ENCODE data around the gene CLPTM1. TPM values are rescaled to one million over a fixed set of nuclear protein-coding genes. Genes with fewer than 3 reads are reported as not detected.
A peak's percentile ranks its signal among the peaks of the same experiment; 100 is the strongest.

Gene CLPTM1
- total and polyA plus RNA-seq, 2 donors (not counting 3 experiments of a cell fraction or from before 2014, with no cell fraction given), result 108 to 176 TPM

DNA sequence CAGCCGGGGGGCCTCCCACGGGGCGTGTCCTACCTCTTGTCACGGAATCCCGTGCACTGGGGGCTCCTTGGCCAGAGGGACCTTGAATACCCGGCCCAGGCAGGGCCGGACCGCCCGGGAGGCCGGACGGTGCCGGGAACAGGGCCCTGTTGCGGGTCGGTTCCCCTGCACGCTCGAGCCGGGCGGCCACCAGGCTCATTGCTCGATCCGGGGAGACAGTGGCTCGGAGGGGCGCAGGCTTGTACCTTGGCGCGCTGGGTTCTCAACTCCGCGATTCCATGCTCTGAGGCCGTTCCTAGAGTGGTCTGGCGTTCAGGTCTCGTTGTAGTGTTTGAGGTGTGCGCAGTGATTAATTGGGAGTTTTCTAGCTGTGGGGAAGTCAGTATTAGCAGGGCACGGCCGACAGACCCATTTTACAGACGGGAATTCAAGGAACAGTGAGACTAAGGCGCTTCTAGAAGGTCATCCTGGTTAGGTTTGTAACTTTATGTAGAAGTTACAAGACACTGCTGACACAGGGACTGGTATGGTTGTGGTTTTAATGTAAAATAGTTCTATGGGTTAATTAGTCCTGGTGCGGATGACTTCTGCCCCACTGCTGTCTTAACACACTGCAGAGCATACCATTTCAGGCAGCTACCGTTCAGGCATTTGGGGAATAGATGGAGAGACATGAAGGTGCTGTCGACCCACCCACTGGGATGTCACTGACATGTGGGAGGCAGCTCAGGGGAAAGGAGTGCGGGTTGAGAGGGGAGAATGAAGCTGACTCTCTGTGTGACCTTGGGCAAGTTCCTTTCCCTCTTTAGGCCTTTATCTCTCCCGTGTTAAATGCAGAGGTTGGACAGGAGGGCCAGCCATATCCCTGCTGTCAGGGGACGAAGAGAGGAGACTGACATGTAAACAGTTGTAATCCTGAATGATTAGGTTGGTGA, 592 bp downstream of the CLPTM1 start:
- Histone ChIP-seq H3K9me1 (replicated peaks; ENCODE audit: control insufficient read depth, extremely low read depth, insufficient read depth, low read length) (no peaks in the 10 kb centered on the region), H3K27ac (ENCODE audit: insufficient read depth, low read depth, low read length) (peak overlapping the region; percentile 56), H4K20me1 (replicated peaks; ENCODE audit: control insufficient read depth, extremely low read depth, insufficient read depth, low read length) (no peaks in the 10 kb centered on the region), H3K4me2 (ENCODE audit: insufficient read depth, low read length) (peak overlapping the region; percentile 89), H2AFZ (ENCODE audit: low read depth, low read length) (peak overlapping the region; percentile 45), H3K9me3 (replicated peaks; ENCODE audit: control insufficient read depth, insufficient read depth, low read length) (no peaks in the 10 kb centered on the region), H3K36me3 (ENCODE audit: control insufficient read depth in 2 of 2, extremely low read depth in 1 of 2, insufficient read depth in 2 of 2, low read length in 2 of 2) (peaks cover 1 to 2% of the 10 kb centered on the region in 2 experiments), H3K4me3 (replicated peaks in 1 of 3; ENCODE audit: insufficient read depth in 1 of 3, low read depth in 1 of 3, low read length in 3 of 3) (peak overlapping the region; percentile 87 to 90 (median 88)), H3K79me2 (ENCODE audit: control insufficient read depth, insufficient read depth, low read length) (peaks cover 54% of the 10 kb centered on the region), H3K4me1 (ENCODE audit: control insufficient read depth, extremely low read depth, insufficient read depth, low read length) (peaks cover 15% of the 10 kb centered on the region), H3K27me3 (ENCODE audit: control insufficient read depth in 2 of 2, insufficient read depth in 2 of 2, low read length in 2 of 2) (no peaks in the 10 kb centered on the region), H3K9ac (replicated peaks; ENCODE audit: extremely low read depth, insufficient read depth, low read length) (peak overlapping the region; percentile 89)
- BruUV-seq (replicated peaks), result TSS peak; percentile 36
- TF ChIP-seq POLR2A (IDR thresholded peaks at IDR 0.05; ENCODE audit: low read depth, low read length) (peak; percentile 82), POLR2AphosphoS5 (IDR thresholded peaks at IDR 0.05; ENCODE audit: insufficient read depth, low read depth, low read length) (no peak), FOS (IDR thresholded peaks at IDR 0.05; ENCODE audit: borderline replicate concordance, insufficient read depth, low read length) (no peak)
- CTCF ChIA-PET, result interaction anchor here (0.9 to 1.7 kb wide), 4 partner anchors 9 to 52 kb away, joined by 3 to 5 read pairs (median 4); no protein-coding TSS in a partner anchor
- POLR2A ChIA-PET, result interaction anchor here (1.3 kb wide), 1 partner anchor 83 kb away, joined by 3 read pairs; no protein-coding TSS in a partner anchor
- DNase-seq (ENCODE audit: low read depth, low spot score) (peak; percentile 7), FAIRE-seq (no peak)
- intact Hi-C loops (cut with micrococcal nuclease) (loop anchor here (1.0 to 10.0 kb wide), 4 partner anchors 29 to 151 kb away; partner anchors contain the start of gene BCAM), dilution Hi-C loops (cut with MboI; ENCODE audit: extremely low pct_ligation_motif_present, low sequenced_read_pairs) (no loop called here)

DNA sequence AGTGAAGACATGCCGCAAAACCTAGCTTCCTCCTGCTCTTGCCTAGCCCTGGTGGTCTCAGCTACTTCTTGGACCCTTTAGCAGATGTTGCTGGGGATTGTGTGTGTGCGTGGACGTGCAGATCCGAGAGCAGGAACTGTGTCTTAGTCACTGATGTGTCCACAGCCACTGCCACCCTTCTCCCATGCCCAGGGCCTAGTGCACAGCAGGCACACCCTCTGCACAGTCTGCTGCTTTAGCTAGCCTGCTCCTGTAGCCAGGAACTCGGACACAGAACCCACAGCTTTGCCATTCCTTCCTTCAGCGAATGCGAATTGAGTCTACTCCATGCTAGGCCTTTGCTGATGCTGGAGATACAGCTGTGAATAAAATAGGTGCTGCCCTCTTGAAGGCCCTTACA, 2.3 kb downstream of the CLPTM1 start:
- H3K27me3 ChIP-seq (ENCODE audit: control insufficient read depth in 2 of 2, insufficient read depth in 2 of 2, low read length in 2 of 2), result no peaks in the 10 kb centered on the region
- FAIRE-seq (no peak), DNase-seq (ENCODE audit: low read depth, low spot score) (no peak)
- no peak overlapping the region for H3K9ac ChIP-seq (replicated peaks; ENCODE audit: extremely low read depth, insufficient read depth, low read length)
- BruUV-seq (replicated peaks), result no TSS peak
- no peaks in the 10 kb centered on the region for H3K9me3 ChIP-seq (replicated peaks; ENCODE audit: control insufficient read depth, insufficient read depth, low read length)
- no peaks in the 10 kb centered on the region for H4K20me1 ChIP-seq (replicated peaks; ENCODE audit: control insufficient read depth, extremely low read depth, insufficient read depth, low read length)
- no peak overlapping the region for H3K4me2 ChIP-seq (ENCODE audit: insufficient read depth, low read length)
- peaks cover 5 to 7% of the 10 kb centered on the region in 2 experiments for H3K36me3 ChIP-seq (ENCODE audit: control insufficient read depth in 2 of 2, extremely low read depth in 1 of 2, insufficient read depth in 2 of 2, low read length in 2 of 2)
- intact Hi-C loops (cut with micrococcal nuclease), result loop anchor here (10.0 kb wide), 1 partner anchor 153 kb away; the partner anchor contains the start of gene BCAM
- ChIA-PET CTCF (no interaction called here), POLR2A (no interaction called here)
- H3K4me1 ChIP-seq (ENCODE audit: control insufficient read depth, extremely low read depth, insufficient read depth, low read length), result peaks cover 15% of the 10 kb centered on the region
- no peak overlapping the region for H3K4me3 ChIP-seq (replicated peaks in 1 of 3; ENCODE audit: insufficient read depth in 1 of 3, low read depth in 1 of 3, low read length in 3 of 3)
- H3K27ac ChIP-seq (ENCODE audit: insufficient read depth, low read depth, low read length), result no peak overlapping the region
- H2AFZ ChIP-seq (ENCODE audit: low read depth, low read length), result no peak overlapping the region
- no peaks in the 10 kb centered on the region for H3K9me1 ChIP-seq (replicated peaks; ENCODE audit: control insufficient read depth, extremely low read depth, insufficient read depth, low read length)
- peaks cover 62% of the 10 kb centered on the region for H3K79me2 ChIP-seq (ENCODE audit: control insufficient read depth, insufficient read depth, low read length)
- dilution Hi-C loops (cut with MboI; ENCODE audit: extremely low pct_ligation_motif_present, low sequenced_read_pairs), result no loop called here
- no peak for TF ChIP-seq JUN (IDR thresholded peaks at IDR 0.05; ENCODE audit: borderline replicate concordance, insufficient read depth, insufficient read length, low read depth)
- no peak for TF ChIP-seq POLR2AphosphoS5 (IDR thresholded peaks at IDR 0.05; ENCODE audit: insufficient read depth, low read depth, low read length)
- TF ChIP-seq, protein P1, sequence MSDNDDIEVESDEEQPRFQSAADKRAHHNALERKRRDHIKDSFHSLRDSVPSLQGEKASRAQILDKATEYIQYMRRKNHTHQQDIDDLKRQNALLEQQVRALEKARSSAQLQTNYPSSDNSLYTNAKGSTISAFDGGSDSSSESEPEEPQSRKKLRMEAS (IDR thresholded peaks at IDR 0.05; ENCODE audit: insufficient read depth, insufficient read length), result no peak
- no peak for TF ChIP-seq MYC (IDR thresholded peaks at IDR 0.05; ENCODE audit: low read depth, low read length)
- TF ChIP-seq GATA2 (IDR thresholded peaks at IDR 0.05; ENCODE audit: insufficient read depth, insufficient read length, low read depth, low read length), result no peak

All from endothelial cell of umbilical vein (primary cell).